Epithelial cell of esophagus (primary cell): Measurements from ENCODE around the gene LRRC10B.
"Not testable (repeated sequence)": the region's sequence is repeated elsewhere in the genome, so short reads cannot be mapped to it uniquely, and the experiment has no call there.

Source experiments
- DNase-seq: peaks from one replicate; pipeline ENCODE4 v3.0.0; 2010; ENCODE audit warnings: low read depth
- H3K4me3 ChIP-seq: 2 replicates; pipeline ENCODE4 v1.5.1; 2011; ENCODE audit warnings: mild to moderate bottlenecking, low read length, control low read depth
- CTCF ChIP-seq: IDR thresholded peaks from 2 replicates; pipeline ENCODE4 v1.5.1; 2011; ENCODE audit warnings: low read depth, mild to moderate bottlenecking, low read length, control low read depth, inconsistent platforms; ENCODE audit not compliant: insufficient read depth; ENCODE audit errors: missing control alignments

Gene LRRC10B

GRCh38 chr11:61473370-61474012 is 35.1 kb upstream of the LRRC10B start:
- no peak overlapping the region for H3K4me3 ChIP-seq

GRCh38 chr11:61474013-61474643 is 34.4 kb upstream of the LRRC10B start:
- H3K4me3 ChIP-seq: no peak overlapping the region
- TF ChIP-seq CTCF: no peak
- DNase-seq: no peak

More at GRCh38 chr11:61473370-61474012, 35.1 kb upstream of the LRRC10B start:
- TF ChIP-seq CTCF: no peak
- peak; percentile 65 for DNase-seq

DNA sequence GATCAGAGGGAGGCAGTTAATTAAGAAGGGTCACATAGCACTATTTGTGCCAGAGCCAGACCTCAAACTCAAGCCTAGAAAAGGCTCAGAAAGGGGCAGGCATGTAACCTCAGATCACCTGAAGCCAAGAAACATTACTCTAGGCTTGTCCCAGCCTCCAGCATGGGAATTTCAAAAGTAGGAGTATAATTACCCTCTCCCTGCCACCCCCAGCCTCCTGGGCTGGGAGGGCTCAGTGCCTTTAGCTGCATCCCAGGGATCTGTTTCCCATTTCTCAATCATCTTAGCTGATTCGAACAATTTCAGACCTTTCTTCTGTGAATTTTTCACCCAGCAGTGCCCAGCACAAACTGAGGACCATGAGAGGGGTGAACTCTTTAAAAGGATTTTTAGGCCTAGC is 33.1 kb upstream of the LRRC10B start:
- no peak overlapping the region for H3K4me3 ChIP-seq
- no peak for TF ChIP-seq CTCF
- no peak for DNase-seq

DNA sequence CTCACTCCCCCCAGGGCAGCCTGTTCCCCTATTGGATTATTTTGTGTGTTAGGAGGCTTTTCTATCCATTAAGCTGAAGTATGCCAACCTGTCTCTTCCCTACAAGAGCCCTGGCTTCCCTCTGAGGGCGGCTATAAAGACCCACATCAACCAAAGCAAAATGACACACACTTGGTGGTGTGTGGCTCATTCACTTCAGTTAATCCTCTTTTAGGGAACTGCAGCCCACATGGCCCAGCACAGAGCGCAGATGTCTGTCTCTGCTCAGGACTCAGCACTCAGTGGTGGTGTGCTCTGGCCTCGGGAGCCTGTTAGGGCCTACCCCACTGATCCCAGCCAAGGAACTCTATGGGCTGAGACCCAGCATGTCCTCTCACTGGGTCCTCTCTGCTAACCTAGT is 32.2 kb upstream of the LRRC10B start:
- TF ChIP-seq CTCF: no peak
- DNase-seq: no peak
- H3K4me3 ChIP-seq: no peak overlapping the region

DNA sequence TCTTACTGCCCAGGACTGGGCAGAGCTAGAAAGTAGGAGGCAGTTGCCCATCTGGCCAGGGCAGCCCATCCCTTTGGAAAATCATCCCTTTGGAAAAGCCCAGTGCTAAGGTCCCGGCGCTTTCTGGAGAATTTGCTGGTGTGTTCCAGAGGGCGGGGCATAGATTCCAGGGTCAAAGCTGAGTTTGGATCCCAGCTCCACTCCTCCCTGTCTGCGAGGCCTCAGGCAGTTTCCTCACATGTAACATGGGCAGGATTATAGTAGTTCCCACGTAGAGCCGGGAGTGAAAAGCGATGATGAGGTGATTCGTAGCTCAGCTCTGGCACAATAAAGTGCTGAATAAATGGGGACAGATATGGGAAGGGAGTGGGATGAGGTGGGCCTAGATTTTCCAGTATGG is 31.4 kb upstream of the LRRC10B start:
- no peak for TF ChIP-seq CTCF
- H3K4me3 ChIP-seq: no peak overlapping the region
- DNase-seq: peak; percentile 19

DNA sequence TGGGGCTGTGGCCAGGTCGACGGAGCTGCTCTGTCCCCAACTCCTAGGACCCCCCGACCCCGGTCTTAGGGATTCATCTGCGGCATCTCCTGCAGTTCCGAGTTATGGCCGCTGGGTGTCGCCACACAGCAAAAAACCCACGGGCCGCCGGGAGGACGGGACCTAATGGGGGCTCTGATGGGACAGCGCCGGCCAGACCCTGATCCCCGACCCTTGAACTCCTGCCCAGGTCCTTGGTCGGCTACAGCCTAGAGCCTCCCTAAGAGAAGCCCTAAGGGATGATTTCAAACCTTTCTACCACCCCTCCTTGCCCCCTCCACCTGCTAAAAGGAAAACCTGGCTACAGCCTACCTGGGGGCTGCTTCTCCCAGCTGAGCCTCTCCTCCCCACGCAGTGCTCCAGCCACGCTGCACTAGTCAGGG is 30.8 kb upstream of the LRRC10B start:
- peak; percentile 83 for TF ChIP-seq CTCF
- no peak overlapping the region for H3K4me3 ChIP-seq
- DNase-seq: peak; percentile 19

GRCh38 chr11:61479360-61480058 is 29.0 kb upstream of the LRRC10B start:
- H3K4me3 ChIP-seq, DNase-seq: not testable (repeated sequence)
